IPS DF 4.7 (cell line): Measurements from ENCODE around the gene ALLC.

Experiments
- DNase-seq: peaks from one replicate; pipeline ENCODE4 v3.0.0-alpha.2; 2013; ENCODE audit warnings: low spot score; ENCODE audit errors: extremely low read depth

ALLC gene

DNA sequence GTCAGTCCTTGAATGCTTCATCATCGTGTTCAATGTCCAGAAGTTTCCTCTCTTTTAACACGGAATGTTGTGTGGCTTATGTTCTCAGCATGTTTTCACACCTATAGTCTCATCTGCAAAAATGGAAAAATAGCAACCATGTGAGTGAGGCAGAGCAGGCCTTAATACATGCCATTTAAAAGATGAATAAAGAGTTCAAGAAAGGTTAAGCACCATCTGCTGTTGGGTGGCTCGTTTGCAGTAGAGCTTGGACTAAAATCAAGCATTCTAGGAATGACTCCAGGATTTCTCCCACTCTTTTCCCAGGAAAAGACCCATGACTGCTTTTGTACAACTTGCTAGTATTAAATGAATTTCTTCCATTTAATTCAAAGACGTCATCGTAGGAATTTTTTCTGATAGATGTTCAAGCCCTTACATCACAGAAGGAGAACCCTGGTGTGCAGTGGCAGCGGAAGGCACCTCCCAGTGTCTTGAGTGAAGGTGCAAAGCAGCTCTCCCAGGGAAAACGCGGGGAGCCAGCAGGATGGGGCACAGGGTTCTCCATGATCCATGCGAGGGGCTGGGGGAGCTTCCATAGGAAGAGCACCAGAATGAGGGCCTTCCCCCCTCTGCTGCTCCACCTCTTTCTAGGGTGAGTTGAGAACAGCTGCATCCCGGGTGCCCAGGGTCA lies 55.0 kb downstream of the ALLC start:
- DNase-seq = no peak

DNA sequence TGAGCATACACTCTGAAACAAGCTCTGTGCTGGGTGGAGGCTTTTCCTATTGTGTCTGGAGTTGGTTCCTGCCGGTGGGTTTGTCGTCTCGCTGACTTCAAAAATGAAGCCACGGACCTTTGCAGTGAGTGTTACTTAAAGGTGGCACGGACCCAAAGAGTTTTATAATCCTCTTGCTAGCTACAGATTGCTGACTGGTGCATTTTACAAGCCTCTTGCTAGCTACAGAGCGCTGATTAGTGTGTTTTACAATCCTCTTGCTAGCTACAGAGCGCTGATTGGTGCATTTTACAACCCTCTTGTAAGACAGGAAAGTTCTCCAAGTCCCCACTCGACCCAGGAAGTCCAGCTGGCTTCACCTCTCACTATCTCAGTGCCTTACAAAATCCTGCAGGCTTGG lies 60.7 kb downstream of the ALLC start:
- DNase-seq = no peak

DNA sequence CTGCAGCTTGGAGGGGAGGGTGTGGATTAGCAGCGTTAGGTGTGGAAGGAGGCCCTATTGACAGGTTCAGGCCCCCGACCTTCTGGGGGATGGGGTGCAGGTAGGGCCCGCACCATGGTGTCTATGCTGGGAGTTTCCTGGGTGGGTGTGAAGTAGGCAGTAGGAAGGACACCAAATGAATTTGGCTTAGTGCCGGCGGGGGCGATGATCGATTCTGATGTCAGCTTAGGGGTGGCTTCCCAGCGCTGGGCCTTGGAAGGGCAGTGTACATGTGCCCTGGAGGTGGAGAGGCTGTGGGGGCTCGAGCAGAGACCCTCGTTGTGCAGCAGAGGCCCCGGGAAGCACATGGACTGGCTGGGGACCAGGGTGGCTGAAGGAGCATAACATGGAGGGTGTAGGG lies 67.0 kb downstream of the ALLC start:
- DNase-seq = no peak

DNA sequence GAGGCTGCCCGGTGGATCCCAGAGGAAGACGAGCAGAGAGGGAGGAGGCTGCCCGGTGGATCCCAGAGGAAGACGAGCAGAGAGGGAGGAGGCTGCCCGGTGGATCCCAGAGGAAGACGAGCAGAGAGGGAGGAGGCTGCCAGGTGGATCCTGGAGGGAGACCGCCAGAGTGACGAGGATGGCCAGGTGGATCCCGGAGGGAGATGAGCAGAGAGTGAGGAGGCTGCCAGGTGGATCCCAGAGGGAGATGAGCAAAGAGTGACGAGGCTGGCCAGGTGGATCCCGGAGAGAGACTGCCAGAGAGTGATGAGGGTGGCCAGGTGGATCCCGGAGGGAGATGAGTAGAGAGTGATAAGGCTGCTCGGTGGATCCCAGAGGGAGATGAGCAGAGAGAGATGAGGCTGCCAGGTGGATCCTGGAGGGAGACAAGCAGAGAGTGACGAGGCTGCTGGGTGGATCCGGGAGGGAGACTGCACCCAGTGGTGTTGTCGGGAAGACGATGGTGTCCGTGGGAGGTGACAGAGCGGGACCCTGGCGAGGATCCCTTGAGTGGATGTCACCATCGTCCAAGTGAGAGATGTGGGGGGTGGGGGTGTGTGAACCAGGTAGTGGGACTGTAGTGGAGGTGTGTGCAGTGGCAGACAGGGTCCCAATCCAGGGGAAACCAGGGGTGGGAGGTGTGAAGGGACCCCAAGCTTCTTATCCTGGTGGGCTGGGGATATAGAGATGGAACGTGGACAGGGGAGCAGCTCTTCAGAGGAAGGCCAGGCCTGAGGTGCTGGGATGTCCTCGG lies 67.7 kb downstream of the ALLC start:
- no peak for DNase-seq

DNA sequence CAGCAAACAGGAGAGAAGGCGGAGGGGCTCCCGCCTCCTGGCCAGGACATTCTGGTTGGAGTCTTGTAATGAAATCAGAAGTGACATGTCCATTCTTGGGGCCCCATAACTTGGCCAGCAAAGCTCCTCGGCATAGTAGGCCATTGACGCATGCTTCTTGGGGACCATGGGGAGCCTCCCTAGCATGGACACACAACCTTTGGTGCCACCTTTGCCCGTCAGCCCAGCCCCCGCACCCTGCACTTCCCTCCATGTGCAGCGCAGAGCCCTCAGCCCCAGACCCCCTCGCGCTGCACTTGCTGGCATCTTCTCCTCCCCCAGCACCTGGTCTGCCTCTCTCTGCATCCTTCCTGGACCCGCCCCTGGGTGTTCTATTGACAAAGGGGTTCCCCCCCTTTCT lies 68.5 kb downstream of the ALLC start:
- no peak for DNase-seq

DNA sequence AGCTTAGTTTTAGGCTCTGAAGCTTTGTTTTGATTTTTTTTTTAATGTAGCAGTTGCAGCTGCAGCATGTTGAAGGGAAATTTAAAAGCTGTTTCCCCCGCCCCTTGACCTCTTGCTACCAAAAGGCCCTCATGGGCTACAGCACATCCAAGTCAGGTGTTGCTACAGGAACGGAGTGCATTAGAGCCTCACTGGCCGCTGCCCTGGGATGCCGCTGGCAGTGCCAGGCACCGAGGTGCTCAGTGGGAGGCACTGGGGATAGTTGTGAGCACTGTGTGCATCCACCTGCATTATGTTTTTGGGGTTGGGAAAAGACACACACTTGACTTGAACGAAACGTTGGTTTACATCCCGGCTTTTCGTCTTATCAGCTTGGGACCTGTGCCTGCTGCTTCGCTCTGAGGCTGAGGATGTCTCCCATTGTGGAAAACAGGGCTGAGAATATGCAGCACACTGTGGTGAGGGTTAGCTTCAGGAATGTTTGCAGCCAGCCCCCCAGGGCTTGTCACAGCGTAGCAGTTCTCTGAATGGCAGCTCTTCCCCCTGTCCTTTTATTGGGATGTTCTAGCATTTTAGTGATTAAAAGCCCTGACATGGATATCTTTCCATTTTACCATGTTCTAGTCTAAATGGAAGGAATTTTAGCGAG lies 69.5 kb downstream of the ALLC start:
- no peak for DNase-seq

DNA sequence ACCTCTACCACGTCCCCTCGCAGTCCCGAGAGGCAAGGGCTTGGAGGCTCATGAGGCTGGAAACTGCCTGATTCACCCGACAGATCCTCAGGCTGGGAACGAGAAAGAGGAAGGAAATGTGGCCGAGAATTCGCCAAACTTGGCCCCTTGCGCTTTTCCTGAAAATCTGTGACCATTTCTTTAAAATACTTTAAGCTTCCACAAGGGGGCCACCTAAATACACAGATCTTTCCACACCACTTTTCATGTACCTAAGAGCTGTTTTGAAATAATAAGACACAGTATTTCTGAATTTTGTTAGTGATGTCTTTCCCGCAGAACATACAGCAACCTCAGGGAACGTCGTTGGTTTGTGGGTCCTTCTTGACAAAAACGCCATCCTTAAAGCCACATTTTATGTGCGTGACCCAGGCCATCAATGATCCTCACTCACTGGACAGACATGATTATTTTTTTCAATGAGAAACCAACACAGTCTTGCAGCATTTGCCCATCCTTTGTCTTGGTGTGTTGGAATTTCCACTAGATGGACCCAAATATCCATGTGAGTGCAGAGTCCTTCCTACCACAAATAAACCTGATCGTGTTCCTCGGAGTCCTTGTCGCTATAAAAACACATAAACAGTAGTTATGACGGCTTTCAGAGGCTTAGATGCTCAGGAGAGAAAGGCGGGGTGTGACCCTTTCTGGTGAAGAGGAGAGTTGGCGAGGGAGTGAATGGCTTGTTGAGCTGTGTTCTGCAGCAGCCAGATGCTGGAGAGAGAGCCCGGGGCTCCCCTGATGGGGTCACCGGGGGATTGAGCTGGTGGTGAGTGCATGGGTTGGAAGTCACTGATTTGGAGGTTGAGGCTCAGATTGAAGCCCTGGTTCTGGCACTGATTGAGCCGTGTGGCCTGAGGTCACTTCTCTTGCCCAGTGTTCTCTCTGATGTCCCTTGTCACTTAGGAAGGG lies 70.4 kb downstream of the ALLC start:
- DNase-seq = no peak

DNA sequence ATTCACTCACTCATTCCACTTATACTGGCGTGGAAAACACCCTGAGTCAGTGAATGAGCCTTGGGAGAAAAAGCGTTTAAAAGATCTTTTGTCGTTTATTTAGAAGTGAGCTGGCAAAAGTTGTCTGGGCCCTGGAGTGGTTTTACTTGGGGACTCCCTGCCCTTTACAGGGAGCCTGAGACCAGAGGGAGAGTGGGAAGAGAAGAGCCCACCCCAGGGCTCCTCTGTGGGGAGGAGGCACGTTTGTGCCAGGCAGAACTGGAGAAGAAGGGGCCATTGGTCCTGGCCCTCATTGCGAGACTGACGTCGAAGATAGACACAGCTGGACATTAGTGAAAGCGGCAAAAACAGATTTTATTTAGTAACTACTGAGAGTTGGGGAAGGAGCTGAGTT lies 71.1 kb downstream of the ALLC start:
- no peak for DNase-seq

- no peak for DNase-seq
Measured at GRCh38 chr2:3729786-3730185, 71.8 kb downstream of the ALLC start.

DNA sequence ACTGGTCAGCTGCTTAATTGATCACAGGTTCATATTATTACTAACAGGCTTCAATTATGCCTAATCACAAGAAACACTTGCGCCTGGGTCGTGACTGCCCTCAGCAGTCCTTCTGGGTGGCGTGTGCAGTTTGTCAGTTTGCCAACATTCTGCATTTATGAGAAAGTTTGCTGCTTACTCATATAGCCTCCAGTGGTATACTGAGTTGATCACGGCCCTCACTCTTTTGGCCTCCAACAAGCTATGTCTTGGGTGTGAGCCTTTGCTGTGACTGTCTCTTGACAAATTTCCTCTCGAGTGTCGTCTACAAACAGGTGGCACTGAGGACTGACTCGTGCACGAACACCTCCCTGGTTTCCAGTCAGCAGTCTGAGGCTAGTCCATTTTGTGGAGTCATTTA lies 72.6 kb downstream of the ALLC start:
- no peak for DNase-seq

- DNase-seq = no peak
Measured at GRCh38 chr2:3731829-3732228, 73.8 kb downstream of the ALLC start.

DNA sequence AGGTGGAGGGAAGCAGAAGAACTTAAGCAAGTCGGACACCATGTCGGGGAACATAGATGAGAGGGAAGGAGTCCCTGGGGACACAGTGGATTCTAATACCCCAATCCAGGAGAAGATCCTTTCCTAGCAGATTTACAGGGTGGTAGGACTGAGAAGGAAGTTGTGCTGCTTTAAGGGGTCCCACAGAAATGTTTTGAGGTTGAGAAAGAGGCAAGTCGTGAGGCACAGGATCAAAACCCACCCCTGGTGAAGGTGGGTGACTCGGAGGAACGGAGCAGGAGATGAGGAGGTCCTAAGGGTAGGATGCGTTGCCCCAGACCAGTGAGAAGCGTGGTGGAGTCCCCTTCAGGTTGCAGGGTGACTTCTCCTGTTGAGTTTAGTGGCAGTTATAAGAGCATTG lies 78.1 kb downstream of the ALLC start:
- DNase-seq = no peak

- DNase-seq = no peak
Measured at GRCh38 chr2:3737128-3737527, 79.1 kb downstream of the ALLC start.

DNA sequence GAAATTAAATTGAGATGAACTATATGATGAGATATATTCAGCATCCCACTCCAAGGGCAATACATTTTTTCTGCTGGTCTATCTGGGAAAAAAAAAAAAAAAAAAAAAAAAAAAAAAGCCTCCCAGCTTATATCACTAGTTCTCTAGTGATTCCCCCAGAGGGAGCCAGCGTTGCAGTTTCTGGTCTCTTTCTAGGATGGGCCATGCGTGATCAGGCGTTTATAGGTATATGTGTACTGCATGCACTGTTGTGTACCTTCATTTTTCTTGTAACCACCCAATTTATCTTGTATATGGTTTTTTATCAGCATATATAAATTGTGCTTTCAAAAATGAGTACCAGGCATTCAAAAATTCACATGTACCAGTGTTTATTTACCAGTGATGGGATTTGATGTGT lies 80.5 kb downstream of the ALLC start:
- no peak for DNase-seq

DNA sequence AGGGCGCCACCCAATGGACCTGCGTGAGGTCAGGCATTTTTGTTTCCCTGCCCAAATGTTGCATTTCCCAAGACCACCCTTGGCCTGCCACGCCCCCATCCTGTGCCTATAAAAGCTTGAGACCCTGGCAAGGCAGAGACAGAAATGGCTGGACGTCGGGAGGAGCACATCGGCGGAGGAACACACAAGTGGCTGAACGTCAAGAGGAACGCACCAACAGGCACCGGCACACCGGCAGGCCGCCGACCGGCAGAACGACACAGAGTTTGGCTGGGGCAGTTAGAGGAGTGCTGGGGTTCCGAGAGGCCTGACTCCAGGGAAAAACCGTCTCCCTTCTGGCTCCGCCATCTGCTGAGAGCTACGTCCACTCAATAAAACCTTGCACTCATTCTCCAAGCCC lies 81.3 kb downstream of the ALLC start:
- DNase-seq = no peak

DNA sequence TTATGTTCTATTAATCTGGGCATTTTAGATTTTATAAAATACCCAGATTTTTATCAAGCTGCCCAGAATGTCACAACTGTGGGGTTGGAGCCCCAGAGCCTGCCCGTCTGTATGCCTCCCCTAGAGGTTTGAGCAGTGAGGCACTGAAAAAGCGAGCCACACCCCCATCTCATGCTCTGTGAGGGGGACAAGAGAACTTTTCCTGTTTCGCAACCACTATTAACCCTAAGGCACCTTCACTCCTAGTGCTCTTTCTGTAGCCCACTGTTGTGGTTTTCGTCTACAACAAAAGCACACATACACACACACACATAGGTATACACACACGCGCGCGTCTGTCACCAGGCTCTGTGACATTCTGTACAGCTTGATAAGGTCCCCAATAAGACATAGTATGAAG lies 83.4 kb downstream of the ALLC start:
- no peak for DNase-seq

DNA sequence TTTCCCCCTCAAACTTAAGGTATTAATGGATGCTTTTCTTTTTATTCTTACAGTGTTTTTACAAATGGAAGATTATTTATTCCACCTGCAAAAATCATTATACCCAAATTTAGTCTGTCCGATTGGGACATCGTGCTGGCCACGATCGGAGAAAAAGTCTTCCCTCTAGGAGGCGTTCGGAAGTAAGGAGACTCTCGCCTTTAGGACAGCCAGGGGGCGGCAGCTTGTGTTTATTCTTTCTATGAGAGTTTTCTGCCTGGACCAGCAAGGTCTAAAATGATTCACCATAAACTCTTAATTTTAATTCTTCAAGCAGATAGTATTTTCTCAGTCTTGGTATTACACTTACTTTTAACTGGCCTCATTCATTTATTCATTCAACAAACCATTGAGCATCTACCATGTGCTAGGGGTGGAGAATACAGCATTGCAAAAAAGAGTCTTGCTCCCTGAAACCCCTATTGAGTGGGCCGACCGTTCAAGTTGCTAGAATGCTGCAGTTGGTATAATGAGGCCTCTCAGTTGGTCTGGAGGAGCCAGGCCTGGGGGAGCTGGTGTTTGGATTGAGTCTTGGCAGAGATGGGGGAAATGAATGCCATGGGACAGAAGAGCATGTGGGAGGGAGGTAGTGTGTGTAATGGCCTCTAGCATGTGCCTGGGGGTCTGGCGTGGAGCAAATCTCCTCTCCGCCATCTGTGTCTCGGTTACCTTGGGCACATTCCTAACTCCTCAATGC lies 84.0 kb downstream of the ALLC start:
- DNase-seq = no peak

DNA sequence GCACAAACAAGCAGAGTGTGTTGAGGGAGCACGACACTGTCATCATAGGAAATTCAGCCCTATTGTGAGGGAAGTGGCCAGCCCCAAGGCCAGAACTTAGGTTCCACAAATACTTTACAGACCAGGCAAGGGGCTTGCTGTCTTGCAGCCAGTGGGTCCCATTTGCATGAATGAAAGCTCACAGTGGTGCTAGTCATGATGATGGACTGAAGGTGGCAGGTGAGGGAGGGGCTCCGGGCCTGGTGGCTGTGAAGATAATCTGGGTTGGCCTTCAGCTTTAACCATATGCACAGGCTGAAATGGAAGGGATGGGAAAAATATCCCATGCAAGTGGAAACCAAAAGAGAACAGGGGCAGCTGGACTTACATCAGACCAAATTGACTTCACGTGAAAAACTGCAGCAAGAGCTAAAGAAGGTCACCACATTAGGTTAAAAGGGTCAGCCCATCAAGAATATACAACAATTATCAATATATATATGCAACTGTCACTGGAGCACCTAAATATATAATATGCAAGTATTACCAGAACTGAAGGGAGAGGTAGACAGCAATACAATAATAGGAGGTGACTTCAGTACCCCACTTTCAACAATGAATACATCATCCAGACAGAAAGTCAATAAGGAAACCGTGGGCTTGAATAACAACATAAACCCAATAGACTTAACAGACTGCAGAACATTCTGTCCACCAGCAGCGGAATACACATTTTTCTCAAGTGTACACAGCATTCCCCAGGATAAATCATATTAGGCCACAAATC lies 84.9 kb downstream of the ALLC start:
- DNase-seq = no peak

DNA sequence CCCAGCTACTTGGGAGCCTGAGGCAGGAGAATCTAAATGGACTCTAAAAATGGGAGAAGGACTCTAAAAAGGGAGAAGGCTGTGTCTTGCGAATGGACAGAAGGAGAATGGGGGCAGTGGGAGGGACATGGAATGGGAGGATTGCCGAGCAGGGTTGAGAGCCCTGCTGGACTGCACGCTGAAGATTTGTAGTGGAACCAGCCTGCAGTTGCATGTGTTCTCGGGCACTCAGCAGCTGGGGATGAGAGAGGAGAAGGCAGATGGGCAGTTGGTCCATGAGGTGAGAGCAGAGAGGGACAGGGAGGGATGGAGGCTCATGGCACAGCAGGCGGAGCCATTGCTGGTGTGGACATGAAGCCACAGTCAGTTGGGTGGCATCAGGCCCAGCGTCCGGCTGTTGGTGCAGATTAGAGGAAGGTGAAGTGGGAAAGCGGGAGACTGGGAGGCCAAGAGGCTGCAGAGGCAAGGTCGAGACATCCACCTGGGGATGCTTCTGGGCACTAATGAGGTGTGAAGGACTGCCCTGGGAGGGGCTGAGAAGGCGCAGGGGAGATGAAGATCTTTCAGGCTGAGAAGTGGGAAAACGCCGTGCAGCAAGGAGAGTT lies 86.1 kb downstream of the ALLC start:
- DNase-seq = no peak

- DNase-seq = no peak
Measured at GRCh38 chr2:3745920-3746319, 87.9 kb downstream of the ALLC start.
